Lower leg skin (tissue), 4 donors: ENCODE measurements around the gene COL8A2. TPM values are rescaled to one million over a fixed set of nuclear protein-coding genes. Genes with fewer than 3 reads are reported as not detected.

Experiments
- DNase-seq, 2 donors: peaks; one replicate each; pipeline ENCODE4 v3.0.0-alpha.2; 2019; ENCODE audit warnings: low spot score in 2 of 2
- H3K4me3 ChIP-seq: fragments of 200-600 bp; sonication (generic); 2 replicates; pipeline ENCODE4 v1.5.1; 2017; ENCODE audit warnings: mild to moderate bottlenecking, low read depth; ENCODE audit not compliant: poor library complexity, severe bottlenecking
- POLR2A ChIP-seq, 2 donors: fragments of 450-650 bp; IDR thresholded peaks; one replicate each; pipeline ENCODE4 v1.6.1; 2016 to 2017; ENCODE audit warnings: antibody characterized with exemption in 2 of 2, mild to moderate bottlenecking in 1 of 2, moderate library complexity in 1 of 2
- WGBS, 2 donors: methylation state at CpG; one replicate each; pipeline ENCODE4 v1.1.5; 2018; 5-methylcytosine and 5-hydroxymethylcytosine counted together
- intact Hi-C: fragments of 100-400 bp; cut with DNase I; formaldehyde crosslinking; loops from one replicate; pipeline ENCODE4 v1.15.0; 2023; ENCODE audit warnings: low total_unique reads
- total RNA-seq, 4 donors: library from RNA; depleted of rRNA; stranded (reverse); fragments of >200 nt; gene quantifications; one replicate each; pipeline ENCODE4 v1.1.0, GENCODE V29; 2016
- TF ChIP-seq, protein P1 (sequence below), 3 donors: fragments of 450-650 bp; IDR thresholded peaks; one replicate each; pipeline ENCODE4 v1.5.1; 2016; ENCODE audit warnings: antibody characterized with exemption in 3 of 3, mild to moderate bottlenecking in 3 of 3, moderate library complexity in 2 of 3

The COL8A2 gene
- total RNA-seq, 4 donors from 2014 or later, result 4.8 to 9.8 (median 7.6) TPM

DNA sequence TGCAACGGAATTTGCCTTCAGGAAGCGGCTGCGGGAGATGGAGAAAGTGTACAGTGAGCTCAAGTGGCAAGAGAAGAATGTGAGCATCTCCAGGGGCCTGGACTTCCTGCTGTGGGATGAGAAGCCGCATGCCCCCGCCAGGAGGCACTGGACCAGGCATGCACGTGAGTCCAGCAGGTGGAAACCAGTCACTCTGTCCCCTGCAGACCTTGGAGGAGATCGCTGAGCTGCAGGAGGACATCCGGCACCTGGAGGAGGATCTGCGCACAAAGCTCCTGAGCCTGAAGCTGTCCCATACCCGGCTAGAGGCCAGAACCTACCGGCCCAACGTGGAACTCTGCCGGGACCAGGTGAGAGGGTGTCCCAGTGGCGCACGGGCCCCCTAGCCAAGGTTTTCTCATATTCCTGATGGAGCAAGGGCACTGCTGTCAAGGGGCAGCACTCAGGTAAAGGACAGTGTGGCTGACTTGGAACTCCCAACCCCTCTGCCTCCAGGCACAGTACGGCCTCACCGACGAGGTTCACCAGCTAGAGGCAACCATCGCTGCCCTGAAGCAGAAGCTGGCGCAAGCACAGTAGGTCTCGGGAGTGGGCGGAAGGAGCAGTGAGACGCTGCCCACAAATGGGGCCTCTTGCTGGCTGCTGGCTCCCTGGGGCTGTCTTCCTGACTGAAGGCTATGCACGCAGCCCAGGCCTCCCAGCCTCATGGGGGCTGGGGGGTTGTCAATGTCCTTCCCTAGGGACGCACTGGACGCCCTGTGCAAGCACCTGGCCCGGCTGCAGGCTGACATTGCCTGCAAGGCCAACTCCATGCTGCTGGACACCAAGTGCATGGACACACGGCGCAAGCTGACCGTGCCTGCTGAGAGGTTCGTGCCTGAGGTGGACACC lies 37.5 kb downstream of the COL8A2 start:
- intact Hi-C loops, result no loop called here
- peak in 1 of 2 donors; percentile 62 for DNase-seq
- no peak overlapping the region for H3K4me3 ChIP-seq
- 89 to 91% methylated on average over 28 to 31 of the region's 31 CpGs for WGBS, 2 donors
- TF ChIP-seq, protein P1, sequence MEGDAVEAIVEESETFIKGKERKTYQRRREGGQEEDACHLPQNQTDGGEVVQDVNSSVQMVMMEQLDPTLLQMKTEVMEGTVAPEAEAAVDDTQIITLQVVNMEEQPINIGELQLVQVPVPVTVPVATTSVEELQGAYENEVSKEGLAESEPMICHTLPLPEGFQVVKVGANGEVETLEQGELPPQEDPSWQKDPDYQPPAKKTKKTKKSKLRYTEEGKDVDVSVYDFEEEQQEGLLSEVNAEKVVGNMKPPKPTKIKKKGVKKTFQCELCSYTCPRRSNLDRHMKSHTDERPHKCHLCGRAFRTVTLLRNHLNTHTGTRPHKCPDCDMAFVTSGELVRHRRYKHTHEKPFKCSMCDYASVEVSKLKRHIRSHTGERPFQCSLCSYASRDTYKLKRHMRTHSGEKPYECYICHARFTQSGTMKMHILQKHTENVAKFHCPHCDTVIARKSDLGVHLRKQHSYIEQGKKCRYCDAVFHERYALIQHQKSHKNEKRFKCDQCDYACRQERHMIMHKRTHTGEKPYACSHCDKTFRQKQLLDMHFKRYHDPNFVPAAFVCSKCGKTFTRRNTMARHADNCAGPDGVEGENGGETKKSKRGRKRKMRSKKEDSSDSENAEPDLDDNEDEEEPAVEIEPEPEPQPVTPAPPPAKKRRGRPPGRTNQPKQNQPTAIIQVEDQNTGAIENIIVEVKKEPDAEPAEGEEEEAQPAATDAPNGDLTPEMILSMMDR (IDR thresholded peaks at IDR 0.05), result no peak
- TF ChIP-seq POLR2A (IDR thresholded peaks at IDR 0.05), result no peak

DNA sequence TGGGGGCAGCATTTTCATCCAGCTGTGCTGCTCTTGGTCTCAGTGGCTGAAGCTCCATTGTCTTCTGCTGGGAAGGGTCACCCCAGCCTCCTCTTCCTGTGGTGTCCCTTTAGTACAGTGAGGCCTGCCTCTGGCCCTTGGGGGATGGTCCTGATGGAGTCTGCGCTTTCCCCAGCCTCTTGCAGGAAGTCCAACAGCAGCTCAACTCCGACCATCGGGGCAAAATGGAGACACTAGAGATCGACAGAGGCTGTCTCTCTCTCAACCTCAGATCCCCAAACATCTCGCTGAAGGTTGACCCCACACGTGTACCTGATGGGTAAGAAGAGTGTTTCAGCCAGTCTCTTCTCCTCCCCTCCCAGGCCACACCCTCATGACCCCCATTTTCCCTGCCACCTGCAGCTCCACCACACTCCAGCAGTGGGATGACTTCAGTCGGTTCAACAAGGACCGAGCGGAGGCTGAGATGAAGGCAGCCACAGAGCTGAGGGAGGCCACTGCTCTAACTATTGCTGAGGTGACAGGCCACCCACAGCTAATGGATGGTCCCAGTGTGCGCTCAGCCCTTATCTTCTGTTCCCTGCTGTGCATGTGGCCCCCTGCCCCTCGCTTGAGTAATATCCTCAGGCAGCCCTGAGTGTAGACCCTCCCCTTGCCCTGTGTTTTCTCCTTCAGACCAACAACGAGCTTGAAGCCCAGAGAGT lies 38.3 kb downstream of the COL8A2 start:
- TF ChIP-seq, protein P1 (IDR thresholded peaks at IDR 0.05), result no peak
- no peak for TF ChIP-seq POLR2A (IDR thresholded peaks at IDR 0.05)
- peak in 1 of 2 donors; percentile 82 for DNase-seq
- H3K4me3 ChIP-seq, result no peak overlapping the region
- intact Hi-C loops, result no loop called here
- 87 to 91% methylated on average over 12 of the region's 12 CpGs for WGBS, 2 donors

DNA sequence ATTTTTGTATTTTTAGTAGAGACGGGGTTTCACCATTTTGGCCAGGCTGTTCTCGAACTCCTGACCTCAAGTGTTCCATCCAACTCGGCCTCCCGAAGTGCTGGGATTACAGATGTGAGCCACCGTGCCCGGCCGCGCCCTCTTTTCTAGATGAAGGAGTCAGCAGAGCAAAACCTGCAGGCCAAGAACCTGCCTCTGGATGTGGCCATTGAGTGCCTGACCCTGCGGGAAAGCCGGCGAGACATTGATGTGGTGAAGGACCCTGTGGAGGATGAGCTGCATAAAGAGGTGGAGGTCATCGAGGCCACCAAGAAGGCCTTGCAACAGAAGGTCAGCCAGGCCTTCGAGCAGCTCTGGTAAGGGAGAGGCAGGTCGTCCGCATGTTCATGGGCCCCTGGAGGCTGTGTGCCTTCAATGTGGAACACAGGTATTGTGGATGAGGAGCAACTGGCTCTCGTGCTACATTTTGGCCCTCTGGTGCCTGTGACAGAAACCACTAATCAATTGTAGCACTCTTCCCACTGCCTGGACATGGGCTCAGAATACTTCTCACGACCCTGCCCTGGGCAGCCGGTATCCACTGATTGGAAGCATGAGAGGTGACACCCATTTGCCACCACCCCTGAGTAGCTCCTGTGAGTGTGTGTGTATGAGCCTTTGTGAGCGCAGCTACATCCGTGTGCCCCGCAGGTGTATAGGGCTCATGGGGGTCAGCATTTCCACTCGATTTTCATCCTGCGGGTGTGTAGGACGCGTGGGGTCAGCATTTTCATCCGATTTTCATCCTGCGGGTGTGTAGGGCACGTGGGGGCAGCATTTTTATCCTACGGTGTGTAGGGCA lies 39.1 kb downstream of the COL8A2 start:
- TF ChIP-seq POLR2A (IDR thresholded peaks at IDR 0.05), result no peak
- TF ChIP-seq, protein P1 (IDR thresholded peaks at IDR 0.05), result no peak
- no peak overlapping the region for H3K4me3 ChIP-seq
- intact Hi-C loops, result no loop called here
- DNase-seq, result peak in 1 of 2 donors; percentile 50
- 92 to 94% methylated on average over 29 of the region's 29 CpGs for WGBS, 2 donors

DNA sequence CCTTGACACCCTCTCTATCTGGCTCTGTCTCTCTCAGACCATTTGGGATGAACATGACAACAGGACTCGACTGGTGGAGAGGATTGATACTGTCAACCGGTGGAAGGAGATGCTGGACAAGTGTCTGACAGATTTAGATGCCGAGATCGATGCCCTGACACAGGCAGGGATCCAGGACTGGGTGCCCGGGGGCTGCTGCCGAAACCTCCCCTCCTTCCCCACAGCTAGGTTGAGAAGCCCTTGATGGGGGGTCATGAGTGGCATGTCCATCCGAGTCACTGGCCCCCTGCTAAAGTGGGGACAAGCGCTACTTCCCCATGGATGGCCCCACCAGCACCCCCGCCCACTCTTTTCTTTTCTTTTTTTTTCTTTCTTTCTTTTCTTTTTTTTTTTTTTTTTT lies 39.9 kb downstream of the COL8A2 start:
- no peak overlapping the region for H3K4me3 ChIP-seq
- WGBS, 2 donors, result 85 to 88% methylated on average over 9 of the region's 9 CpGs
- intact Hi-C loops, result no loop called here
- TF ChIP-seq, protein P1 (IDR thresholded peaks at IDR 0.05), result no peak
- TF ChIP-seq POLR2A (IDR thresholded peaks at IDR 0.05), result no peak
- no peak for DNase-seq

DNA sequence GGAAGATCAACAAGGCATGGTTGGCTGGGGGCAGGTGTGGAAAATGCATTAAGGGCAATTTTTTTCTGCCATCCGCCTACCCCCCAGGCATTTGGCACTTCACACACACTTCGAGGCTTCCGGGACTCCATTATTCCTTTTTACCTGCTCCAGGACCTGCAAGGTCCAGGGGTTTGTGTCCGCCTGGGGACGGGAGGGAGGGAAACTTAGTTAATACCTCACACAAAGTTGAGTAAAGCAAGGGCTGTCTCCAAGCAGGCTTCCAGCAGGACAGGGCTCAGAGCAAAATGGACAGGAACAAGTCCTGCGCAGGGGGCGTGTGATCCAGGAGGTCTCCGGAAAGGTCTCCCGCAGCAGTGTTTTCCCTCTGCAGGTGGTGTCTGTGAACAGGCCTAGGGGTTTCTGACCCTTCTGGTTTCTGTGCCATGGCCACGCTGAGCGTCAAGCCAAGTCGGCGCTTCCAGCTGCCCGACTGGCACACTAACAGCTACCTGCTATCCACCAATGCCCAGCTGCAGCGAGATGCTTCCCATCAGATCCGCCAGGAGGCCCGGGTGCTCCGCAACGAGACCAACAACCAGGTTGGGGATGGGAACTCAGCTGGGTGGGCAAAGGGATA lies 40.4 kb downstream of the COL8A2 start:
- TF ChIP-seq, protein P1 (IDR thresholded peaks at IDR 0.05), result no peak
- TF ChIP-seq POLR2A (IDR thresholded peaks at IDR 0.05), result no peak
- peak overlapping the region; percentile 18 for H3K4me3 ChIP-seq
- intact Hi-C loops, result no loop called here
- WGBS, 2 donors, result 48 to 53% methylated on average over 18 to 19 of the region's 19 CpGs
- DNase-seq, result no peak
